Stimulated activated CD4-positive, alpha-beta T cell treated with anti-CD3 and anti-CD28 coated beads, TNF-alpha, amount 100 ng/mL, for 48 hours (primary cell): Measurements from ENCODE around the gene CISTR.
"Not testable (repeated sequence)": the region's sequence is repeated elsewhere in the genome, so short reads cannot be mapped to it uniquely, and the experiment has no call there.

ENCODE experiments used
- DNase-seq, 3 donors: peaks; one replicate each; pipeline ENCODE4 v3.0.0-alpha.2; 2020; ENCODE audit warnings: low read depth in 3 of 3

The CISTR gene

DNA sequence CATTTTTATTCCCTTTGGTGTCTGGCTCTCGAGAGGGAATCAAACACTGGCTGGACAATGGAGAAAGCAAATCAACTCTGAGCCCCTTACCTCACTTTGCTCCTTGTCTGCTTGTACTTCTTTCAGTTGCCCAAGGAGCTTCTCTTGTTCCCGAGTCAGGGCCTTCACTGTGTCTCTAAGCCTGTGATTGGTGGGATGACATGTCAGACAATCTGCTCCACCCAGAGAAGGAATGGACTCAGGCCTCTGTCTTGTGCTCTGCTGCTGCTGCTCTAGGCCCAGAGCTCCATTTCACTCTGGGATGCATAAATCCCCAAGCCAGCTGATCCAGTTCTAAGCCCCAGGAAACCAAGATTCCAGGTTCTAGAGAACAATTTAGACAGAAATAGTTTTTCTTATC lies 32.1 kb downstream of the CISTR start:
- DNase-seq, result no peak

DNA sequence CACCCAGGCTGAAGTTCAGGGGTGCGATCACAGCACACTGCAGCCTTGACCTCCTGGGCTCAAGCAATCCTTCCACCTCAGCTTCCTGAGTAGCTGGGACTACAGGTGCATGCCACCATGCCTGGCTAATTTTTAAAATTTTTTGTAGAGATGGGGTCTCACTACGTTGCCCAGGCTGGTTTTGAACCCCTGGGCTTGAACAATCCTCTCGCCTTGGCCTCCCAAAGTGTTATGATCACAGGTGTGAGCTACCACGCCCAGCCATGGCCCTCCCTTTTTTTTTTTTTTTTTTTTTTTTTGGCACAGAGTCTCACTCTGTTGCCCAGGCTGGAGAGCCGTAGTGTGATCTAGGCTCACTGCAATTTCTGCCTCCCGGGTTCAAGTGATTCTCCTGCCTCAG lies 33.2 kb downstream of the CISTR start:
- DNase-seq, result not testable (repeated sequence)

DNA sequence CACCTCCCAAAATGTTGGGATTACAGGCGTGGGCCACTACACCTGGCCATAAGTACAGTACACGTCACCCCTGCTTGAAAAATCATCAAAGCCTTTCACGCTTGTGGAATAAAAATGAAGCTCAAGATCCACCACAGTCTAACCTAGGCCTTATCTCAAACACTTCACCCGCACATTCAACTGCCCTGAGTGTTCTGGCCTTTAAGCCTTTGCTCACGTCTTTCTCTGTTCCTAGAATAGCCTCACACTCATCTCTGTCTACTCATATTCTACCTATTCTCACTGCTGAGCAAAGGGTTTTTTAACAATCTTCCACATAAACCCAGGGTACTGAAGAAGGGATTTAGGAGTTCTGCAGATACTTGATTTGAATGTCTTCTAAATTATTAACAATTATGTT lies 34.5 kb downstream of the CISTR start:
- no peak for DNase-seq

DNA sequence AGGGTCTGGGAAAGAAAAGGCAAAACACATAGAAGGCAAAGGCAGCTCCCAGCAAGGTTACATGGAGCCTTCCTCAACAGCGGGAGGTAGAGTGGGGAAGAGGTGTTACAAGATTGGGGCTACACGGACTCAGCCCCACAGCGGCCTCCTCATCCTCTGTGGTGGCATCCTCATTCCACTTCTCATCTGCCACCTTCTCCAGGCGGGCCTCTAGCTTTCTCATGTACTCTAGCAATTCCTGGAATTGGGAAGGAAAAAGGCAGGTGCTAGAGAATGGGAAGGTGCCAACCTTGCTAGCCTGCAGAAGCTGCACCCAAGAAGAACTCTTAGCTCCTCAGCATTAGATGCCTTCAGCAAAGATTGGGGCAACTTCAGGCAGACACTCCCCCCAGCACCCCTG lies 37.8 kb downstream of the CISTR start:
- DNase-seq, result no peak

DNA sequence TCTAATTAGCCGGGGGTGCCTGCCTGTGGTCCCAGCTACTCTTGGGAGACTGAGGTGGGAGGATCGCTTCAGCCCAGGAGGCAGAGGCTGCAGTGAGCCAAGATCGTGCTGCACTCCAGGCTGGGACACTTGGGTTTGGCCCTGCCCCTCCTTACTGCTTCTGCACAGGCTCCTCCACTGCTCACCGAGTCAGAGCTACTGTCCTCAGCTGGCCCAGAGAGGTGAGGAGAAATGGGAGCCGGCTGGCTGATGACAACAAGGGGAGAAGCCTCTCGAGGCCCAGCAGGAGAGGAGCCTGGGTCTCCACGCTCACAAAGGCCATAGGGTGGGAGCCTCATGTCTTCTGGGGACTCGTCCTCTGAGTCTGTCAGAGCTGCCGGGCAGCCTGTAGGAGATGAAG lies 38.3 kb downstream of the CISTR start:
- DNase-seq, result no peak

DNA sequence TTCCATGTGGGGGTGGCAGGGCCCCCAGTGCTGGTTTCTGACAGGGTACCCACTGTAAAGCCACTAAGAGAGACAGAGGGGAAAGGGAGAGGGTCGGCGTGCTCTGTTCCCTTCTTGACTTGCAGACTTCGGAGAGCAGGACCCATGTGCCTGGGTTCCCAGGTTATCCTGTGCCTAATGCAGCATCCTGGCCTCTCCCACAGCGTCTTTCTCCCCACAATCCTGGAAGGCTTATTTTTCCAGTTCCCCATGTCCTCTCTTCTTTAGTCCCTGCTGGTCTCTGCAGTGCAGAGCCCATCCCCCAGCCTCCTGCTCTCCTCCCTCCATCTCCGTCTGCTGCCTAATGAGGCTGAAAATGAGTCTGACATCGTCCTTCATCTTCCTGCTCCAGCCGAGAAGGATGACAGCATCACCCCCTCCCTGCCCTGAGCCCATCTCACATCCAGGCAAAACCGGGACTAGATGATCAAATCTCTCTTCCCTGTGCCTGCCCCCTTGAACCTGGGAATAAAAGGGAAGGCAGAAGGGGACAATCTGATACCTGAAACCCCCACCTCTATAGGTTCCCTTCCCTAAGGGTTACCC lies 39.6 kb downstream of the CISTR start:
- DNase-seq, result no peak

DNA sequence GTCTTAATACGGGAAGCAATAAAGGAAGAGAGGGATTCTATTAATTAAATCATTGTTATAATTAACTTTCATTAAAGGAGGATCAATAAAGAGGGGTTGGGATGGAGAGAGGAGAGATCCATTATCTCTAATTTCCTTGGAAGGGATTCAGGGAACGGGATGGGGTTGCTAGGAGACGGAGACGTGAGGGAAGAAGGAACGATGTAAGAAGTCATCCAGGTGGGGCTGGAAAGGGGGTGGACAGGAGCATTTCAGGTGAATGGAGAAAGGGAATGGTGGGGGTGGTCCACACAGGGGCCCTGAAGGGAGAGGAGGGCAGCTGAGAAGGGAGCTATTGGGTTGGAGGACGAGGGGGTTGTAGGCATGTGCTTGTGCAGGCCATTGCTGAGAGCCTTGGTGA lies 41.7 kb downstream of the CISTR start:
- no peak for DNase-seq

DNA sequence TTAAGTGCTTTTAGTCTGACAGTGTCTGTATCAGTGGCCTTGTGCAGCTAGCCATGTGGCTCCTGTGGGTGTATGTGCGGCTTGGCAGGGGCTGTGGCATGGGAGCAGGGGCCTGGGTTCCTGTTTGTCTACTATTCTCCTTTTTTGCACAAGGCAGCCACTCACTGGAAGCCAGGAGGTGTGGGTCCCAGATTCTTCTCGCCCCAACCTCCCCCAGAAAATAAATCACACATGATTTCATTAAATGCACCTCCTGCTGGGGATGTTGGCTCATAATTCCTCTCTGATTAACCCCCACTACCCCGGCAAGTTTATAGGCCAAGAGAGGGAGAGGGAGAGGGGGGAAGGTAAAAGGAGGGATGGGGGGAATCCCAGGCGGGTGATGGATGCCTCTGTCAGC lies 42.1 kb downstream of the CISTR start:
- no peak for DNase-seq

DNA sequence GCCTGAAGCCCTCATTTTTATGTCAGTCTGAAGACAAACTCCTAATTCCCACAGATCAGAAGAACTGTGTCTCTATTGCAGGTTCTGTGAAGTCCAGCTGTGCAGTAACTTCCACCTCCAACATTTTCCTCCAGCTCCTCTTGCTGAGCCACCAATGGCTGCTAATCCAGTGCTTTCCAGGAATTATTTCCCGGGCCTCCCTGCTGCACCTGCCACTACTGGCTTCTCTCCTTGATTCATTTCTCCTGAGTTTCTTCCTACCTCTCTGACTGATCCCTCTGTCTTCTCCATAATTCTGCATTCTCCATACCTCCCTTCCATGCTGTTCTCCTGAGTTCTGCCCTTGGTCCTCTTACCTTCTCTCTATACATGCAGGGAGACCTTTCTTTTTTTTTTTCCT lies 45.7 kb downstream of the CISTR start:
- no peak for DNase-seq

DNA sequence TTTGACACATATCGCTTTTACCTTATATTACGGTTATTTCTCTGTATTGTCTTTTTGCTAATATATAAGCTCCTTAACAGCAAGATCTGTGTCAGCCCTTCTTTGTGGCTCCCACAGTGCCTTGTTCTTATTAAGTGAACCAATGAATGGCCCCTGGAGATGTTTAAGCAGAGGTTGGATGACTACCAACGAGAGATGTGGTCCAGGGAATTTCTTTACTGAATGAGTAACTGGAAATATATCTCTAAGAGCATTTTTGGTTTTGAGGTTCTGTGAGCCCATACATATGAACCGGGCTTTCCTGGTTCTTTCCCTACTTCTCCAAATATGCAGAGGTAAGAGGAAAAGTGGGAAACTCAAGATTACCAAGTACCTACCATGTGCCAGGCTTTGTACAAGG lies 48.0 kb downstream of the CISTR start:
- no peak for DNase-seq

DNA sequence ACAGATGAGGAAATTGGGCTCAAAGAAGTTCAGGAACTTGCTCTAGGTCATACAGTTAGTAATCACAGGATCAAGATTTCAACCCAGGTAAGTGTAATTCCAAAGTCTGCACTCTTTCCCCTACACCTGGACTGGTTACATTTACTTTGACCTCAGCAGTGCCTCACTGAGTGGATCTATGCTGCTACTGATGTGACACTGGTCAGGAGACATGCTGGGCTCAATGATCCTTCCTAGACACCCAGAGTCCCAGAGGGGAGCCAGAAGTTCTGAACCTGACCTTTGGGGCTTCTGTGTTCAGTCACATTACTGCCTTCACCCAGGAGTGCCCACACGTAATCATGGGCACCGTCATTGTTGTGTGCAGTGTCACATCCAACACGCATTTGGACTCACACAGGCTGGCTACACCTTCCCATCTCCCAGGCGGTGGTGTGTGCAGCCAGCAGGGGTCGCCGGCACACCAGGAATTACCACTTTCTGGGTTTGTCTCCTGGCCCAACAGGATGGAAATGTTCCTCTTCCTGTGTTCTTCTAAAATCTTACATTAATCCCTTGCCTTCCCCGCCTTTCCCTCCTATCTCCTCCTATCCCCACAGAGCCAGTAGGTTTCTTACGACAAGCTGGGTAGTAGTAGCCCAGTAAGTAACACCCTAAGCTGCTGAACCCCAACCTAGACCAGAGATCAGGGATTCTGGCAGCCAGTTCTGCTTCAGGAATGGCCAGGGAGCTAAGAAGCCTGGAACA lies 50.1 kb downstream of the CISTR start:
- DNase-seq, result peak; percentile 54 to 62 (median 60)

DNA sequence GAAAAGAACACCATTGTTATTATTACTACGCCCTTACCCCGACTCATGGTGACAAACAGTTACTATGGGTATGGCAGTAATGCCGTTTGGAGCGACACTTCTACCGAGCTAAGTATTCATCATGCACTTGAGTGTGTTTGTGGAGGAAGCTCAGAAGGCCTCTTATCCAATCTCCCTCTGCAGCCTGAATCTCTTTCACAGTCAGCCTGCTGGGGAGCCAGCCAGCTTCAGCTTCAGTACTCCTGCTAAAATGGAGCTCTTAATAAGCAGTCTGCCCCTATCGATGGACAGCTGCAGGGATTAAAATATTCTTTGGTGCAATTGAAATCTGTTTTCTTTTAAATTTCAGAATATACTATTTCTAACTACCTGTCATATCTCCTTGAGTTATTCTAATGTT lies 51.2 kb downstream of the CISTR start:
- no peak for DNase-seq

DNA sequence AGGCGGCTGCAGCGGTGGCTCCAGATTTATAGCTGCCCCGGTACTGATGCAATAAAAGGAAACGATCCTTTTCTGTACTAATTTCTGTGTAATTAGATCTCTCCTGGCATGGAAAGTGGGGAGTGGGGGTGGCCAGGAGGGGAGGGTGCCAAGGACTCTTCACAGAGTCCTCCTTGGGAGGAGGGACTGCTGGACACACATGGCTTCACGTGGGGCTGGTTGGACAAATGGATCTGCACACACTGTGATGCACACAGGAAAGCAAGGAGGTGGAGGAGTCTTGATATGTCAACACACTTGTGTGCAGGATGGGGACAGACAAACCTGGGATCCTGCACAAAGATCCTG lies 52.1 kb downstream of the CISTR start:
- DNase-seq, result no peak

DNA sequence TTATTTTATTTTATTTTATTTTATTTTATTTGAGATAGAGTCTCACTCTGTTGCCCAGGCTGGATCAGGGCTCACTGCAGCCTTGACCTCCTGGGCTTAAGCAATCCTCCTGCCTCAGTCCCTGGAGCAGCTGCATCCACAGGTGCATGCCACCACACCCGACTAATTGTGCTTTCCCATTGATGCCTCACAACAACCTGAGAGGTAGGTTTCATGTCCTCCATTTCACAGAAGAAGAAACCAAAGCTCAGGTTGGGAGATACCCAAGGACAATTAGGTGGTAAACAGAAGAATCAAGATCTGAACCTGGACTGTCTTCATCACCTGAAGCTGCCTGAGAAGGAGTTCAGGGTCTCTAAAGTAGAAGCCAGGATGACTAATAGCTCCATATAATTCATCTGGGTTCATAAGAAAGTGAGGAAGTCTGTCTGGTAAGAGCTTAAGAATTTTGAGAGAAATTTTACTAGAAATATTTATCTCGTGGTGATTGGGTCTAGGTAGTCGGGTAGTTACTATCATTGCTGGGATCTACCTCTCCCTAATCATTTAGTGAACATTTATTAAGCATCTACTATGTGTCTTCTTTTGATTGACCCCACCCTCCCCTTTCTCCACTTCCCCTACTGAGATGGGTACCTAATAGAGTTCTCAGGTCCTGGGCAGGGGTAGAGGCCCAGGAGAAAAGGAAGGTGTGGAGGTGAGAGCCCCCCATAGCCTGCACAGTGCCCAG lies 52.7 kb downstream of the CISTR start:
- DNase-seq, result no peak

DNA sequence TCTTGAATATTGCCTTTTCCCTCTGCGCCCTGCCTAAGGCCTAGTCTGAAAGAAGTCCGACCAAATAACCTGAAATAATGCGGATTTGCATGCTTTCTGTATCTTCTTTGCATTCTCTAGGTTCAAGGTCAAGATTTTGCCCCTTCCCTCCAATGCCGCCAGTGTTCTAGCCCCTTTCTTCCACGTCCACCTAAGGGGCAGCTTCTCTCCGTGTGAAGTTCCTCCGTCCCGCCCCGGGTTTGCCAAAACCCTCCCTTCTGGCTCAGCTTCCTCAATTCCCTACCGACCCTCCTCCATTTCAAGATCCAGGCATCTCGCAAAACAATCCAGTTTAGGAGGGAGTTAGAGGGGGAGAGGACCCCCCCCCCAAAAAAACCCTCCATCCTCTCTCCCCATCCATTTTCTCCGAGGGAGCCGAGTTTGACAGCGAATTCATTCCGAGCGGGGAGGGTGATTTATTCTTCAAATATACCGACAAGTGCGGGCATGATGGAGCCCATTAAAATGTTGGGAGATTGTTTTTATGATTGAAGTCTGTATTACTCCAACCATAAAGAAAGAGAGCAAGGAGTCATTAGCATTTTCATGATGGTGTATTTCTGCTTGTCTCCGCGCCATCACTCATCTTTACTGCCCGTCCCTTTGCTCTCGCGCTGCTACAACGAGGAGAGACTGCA lies 55.0 kb downstream of the CISTR start:
- DNase-seq, result no peak
